Erythroblast (primary cell): ENCODE measurements around the gene STXBP2.

Source experiments
- GATA1 ChIP-seq: IDR thresholded peaks from 2 replicates; pipeline ENCODE4 v1.6.1; 2011; ENCODE audit warnings: low read depth, mild to moderate bottlenecking, control low read depth, low read length, moderate library complexity
- POLR2A ChIP-seq: IDR thresholded peaks from 2 replicates; pipeline ENCODE4 v1.6.1; 2011; ENCODE audit warnings: mild to moderate bottlenecking, low read length

DNA sequence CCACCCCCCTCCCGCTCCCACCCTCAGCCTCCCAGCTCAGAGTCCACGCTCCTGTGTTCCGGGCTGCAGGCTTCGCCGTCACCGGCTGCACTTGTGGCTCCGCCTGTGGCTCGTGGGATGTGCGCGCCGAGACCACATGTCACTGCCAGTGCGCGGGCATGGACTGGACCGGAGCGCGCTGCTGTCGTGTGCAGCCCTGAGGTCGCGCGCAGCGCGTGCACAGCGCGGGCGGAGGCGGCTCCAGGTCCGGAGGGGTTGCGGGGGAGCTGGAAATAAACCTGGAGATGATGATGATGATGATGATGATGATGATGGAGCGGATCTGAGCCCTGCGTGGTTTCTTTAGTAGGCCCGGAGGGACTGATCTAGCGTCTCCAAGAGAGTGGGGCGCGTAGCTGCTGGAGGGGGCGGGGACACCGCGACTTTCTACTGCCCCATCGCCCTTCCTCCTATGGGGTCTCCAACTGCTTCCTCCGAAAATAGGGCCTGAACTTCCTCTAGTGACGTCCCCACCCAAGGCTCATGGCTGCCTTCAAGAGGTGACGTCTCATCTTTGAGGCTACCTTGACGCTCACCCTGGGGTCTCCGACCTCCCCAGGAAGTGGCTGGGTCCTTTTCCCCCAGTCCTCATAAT lies 33.4 kb downstream of the STXBP2 start:
- TF ChIP-seq GATA1 (no peak), POLR2A (no peak)
